Inferior parietal cortex (tissue), 1 donor: ENCODE results near the gene PFKFB3.
"Not testable (repeated sequence)": the region's sequence is repeated elsewhere in the genome, so short reads cannot be mapped to it uniquely, and the experiment has no call there.

Experiments
- DNase-seq: peaks from one replicate; pipeline ENCODE4 v3.0.0-alpha.2; 2016; ENCODE audit errors: extremely low spot score

The PFKFB3 gene

DNA sequence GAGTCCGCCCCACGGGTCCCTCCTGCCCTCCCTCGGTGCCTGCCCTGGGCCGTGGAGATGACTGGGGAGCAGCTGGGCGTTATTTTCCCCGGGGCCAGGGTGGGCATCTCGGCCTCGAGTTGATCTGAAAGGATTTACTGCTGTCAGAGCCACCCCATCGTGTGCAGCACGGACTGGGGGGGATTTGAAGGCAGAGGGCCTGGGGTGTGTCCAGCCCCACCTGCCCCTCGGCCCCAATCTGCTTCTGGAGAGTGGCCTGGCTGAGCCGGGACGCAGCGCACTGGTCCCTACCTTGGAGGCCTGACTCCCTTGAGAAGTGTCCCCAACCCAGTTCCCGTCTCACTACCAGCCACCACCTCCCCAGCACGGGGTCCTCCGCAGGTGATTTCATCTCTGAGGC is 24.2 kb upstream of the PFKFB3 start:
- no peak for DNase-seq

- no peak for DNase-seq
These were observed 23.7 kb upstream of the PFKFB3 start for GRCh38 chr10:6179078-6179477.

DNA sequence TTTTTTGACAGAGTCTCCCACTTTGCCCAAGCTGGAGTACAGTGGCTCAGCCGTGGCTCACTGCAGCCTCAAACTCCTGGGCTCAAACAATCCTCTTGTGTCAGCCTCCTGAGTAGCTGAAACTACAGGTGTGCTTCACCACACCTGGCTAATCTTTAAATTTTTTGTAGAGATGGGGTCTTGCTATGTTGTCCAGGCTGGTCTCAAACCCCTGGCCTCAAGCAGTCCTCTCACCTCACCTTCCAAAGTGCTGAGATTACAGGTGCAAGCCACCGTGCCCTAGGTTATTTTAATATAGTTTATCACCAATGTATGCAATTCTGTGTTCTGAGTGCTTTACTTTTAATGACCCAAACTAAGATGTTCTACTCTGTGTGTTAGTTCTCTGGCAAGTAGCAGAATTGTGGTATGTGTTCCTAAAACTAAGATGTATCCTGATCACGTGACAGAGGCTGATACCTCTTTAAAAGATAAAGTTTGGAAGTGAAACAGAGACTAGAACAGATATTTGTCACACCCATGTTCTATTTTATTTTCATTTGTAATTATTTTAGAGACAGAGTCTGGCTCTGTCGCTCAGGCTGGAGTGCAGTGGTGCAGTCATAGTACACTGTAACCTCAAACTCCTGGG is 22.1 kb upstream of the PFKFB3 start:
- DNase-seq, result no peak

DNA sequence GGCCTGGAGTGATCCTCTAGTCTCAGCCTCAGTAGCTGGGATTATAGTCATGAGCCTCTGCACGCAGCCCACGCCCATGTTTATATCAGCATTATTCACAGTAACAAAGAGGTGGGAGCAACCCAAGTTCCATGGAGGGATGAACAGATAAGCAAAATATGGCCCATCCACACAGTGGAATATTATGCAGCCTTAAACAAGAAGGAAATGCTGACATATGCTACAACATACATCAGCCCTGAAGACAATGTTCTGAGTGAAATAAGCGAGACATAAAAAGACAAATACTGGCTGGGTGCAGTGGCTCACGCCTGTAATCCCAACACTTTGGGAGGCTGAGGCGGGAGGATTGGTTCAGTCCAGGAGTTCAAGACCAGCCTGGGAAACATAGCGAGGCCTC is 21.5 kb upstream of the PFKFB3 start:
- DNase-seq, result no peak

GRCh38 chr10:6182454-6183098 is 20.2 kb upstream of the PFKFB3 start:
- DNase-seq, result no peak

GRCh38 chr10:6185039-6185716 is 17.6 kb upstream of the PFKFB3 start:
- DNase-seq, result no peak

- DNase-seq, result no peak
These were observed 15.9 kb upstream of the PFKFB3 start for GRCh38 chr10:6186894-6187256.

- DNase-seq, result no peak
These were observed 15.5 kb upstream of the PFKFB3 start for GRCh38 chr10:6187278-6187677.

- DNase-seq, result not testable (repeated sequence)
These were observed 12.7 kb upstream of the PFKFB3 start for GRCh38 chr10:6190033-6190432.

- no peak for DNase-seq
These were observed 11.6 kb upstream of the PFKFB3 start for GRCh38 chr10:6191147-6191546.

DNA sequence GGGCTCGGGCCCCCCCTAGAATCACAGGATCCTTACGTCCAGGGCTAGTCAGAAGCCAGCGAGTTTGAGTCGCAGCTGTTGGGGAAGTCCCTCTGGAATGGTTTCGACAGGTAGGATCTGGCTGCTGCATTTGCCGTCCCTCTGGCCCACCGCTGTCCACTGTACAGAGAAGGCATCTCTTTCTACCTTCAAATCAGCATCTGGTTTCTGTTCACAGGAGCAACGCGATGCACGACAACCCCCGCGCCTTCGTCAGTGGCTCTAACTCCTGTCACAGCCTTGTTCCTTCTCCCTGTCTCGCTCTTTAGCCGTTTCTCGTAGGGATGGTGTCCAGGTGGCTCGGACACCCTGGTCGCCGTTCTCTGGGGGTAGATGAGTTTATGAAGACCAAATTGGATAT is 11.2 kb upstream of the PFKFB3 start:
- DNase-seq, result no peak

- DNase-seq, result not testable (repeated sequence)
These were observed 9.4 kb upstream of the PFKFB3 start for GRCh38 chr10:6193342-6193741.

- no peak for DNase-seq
These were observed 8.4 kb upstream of the PFKFB3 start for GRCh38 chr10:6194311-6194710.

DNA sequence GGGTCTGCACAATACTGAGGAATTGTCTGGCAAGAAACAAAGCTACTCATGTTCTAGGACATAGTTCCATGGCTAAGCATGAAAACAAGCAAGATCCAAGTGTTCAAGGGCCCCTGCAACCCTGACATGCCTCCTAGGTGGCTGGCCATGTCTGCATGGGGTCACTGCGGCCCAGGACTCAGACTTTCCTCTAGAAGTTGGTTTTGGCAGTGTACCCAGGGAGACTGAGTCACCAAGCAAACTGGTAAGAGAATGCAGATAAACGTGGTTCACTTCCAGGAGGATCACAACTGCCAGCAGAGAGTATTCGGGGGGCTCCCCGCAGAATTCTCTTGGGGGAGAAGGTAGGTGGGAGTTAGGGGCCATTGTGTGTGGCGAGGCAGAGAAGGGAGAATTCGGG is 7.4 kb upstream of the PFKFB3 start:
- no peak for DNase-seq

DNA sequence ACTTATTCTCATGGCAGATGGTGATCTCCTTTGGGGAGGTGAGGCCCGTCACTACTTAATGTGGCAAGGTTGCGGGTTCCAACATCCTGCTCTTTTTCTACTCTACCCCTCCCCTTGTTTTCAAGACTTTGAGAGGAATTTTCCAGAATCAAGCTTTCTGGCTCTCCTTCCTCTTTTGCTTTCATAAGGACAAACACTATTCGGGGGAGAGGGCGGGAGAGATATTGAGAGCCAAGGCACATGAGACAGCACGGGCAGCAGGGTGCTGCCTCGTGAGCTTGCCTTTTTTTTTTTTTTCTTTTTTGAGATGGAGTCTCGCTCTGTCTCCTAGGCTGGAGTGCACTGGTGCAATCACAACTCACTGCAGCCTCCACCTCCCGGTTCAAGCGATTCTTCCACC is 6.9 kb upstream of the PFKFB3 start:
- DNase-seq, result no peak

DNA sequence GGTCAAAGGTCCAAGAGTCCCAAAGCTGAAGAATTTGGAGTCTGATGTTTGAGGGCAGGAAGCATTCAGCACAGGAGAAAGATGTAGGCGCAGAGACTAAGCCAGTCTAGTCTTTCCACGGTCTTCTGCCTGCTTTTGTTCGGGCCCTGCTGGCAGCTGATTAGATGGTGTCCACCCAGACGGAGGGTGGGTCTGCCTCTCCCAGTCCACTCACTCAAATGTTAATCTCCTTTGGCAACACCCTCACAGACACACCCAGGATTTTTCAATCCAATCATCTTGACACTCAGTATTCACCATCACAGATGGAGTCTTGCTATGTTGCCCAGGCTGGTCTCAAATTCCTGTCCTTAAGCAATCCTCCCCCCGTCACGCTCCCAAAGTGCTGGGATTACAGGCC is 6.2 kb upstream of the PFKFB3 start:
- DNase-seq, result not testable (repeated sequence)

GRCh38 chr10:6197321-6197720 is 5.4 kb upstream of the PFKFB3 start:
- no peak for DNase-seq

DNA sequence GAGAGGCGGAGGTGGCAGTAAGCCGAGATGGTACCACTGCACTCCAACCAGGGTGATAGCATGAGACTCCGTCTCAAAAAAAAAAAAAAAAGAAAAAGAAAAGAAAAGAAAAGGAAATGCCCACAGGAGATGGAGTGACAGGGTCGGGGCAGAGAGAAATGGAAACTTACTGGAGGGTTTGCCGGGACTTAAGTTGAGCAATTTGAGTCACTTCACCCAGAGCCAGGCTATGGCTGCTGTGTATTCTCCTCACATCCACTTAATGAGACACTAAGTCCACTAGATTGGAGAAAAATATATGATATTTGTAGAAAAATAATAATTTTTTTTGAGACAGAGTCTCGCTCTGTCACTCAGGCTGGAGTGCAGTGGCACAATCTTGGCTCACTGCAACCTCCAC is 4.6 kb upstream of the PFKFB3 start:
- DNase-seq, result no peak

GRCh38 chr10:6199131-6199733 is 3.5 kb upstream of the PFKFB3 start:
- DNase-seq, result no peak

DNA sequence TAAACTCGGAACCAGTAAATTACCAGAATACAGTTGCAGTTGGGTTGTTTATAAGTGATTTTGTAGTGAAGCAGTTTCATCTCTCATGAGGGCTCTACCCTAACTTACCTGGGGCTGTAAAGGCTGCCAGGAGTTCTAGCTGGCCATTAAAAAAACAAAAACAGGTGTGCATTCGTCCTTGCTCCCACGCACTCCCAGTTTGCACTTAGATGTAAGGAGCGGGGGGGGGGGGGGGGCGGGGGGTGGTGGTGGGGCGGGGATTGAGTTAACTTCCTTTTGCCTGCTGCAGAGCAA is 2.3 kb upstream of the PFKFB3 start:
- DNase-seq, result no peak

GRCh38 chr10:6200734-6201515 is 1.8 kb upstream of the PFKFB3 start:
- no peak for DNase-seq

DNA sequence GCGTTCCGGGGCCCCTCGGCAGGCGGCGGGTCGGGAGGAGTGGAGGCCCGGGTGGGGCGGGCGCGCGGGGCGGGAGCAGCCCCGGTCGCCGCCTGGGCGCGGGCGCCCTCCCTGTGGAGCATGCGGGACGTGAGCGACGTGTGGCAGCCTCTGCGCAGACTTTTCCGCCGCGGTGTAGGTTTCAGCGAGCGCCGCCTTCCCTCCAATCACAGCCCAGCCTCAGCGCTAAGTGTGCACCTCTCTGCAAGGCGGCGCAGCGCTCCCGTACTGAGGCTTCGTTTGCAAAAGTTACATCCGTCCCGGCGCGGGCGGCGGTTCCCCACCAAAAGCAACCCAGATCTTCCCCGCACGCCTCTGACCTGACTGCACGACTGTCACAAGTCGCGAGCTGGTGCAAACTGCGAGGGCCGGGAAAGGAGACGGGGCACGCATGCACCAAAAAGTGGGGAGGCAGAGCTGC is 1.2 kb upstream of the PFKFB3 start:
- no peak for DNase-seq
